ENCODE measurements around the gene EARS2.

Gene EARS2

DNA sequence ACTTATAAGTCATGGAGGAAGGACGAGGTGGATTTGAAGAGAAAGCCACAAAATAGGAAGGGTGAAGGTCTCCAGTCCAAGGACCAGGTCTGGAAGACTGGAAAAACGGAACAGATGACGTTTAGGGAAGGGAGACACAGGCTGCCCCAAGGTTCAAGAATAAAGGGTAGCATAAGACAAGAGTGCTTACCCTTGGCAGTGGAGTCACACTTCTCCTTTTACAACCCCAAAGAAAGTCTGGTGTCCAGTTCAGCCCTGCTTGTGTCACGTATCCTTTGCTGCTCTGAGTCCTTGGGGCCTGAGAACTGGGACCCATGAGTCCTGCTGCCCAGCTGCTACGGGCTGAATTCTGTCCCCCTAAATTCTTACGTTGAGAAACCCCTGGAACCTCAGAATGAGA is 33.8 kb downstream of the EARS2 start:
- H3K27ac ChIP-seq = no peak overlapping the region
- H3K27me3 ChIP-seq (replicated peaks) = no peaks in the 10 kb centered on the region
- peaks cover 38% of the 10 kb centered on the region for H3K36me3 ChIP-seq (replicated peaks)
- DNase-seq = no peak
- no peak overlapping the region for H3K4me3 ChIP-seq (ENCODE audit: low read depth, low read length)
- in situ Hi-C loops (cut with HindIII; ENCODE audit: low pct_ligation_motif_present, low sequenced_read_pairs) = no loop called here
- TF ChIP-seq, protein P1, sequence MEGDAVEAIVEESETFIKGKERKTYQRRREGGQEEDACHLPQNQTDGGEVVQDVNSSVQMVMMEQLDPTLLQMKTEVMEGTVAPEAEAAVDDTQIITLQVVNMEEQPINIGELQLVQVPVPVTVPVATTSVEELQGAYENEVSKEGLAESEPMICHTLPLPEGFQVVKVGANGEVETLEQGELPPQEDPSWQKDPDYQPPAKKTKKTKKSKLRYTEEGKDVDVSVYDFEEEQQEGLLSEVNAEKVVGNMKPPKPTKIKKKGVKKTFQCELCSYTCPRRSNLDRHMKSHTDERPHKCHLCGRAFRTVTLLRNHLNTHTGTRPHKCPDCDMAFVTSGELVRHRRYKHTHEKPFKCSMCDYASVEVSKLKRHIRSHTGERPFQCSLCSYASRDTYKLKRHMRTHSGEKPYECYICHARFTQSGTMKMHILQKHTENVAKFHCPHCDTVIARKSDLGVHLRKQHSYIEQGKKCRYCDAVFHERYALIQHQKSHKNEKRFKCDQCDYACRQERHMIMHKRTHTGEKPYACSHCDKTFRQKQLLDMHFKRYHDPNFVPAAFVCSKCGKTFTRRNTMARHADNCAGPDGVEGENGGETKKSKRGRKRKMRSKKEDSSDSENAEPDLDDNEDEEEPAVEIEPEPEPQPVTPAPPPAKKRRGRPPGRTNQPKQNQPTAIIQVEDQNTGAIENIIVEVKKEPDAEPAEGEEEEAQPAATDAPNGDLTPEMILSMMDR (IDR thresholded peaks at IDR 0.05; ENCODE audit: low read depth, low read length, missing control alignments) = no peak

DNA sequence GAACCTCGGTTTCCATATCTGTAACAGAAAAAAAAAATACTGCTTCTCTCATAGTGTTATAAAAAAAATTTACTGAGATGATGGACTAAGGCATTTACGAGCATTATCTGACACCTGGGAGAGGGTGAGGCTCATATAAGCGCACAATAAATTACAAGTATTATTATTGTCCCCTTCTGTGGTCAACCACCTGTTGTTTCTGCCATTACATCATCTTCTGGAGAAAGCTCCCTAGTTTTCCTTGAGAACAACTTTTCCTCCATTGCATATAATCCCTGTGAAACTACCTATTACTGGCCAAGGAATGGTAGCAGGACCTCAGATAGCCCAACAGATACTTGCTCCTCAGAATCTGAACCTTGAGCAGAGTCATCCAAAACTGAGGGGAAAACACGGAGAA is 35.2 kb downstream of the EARS2 start:
- TF ChIP-seq, protein P1 (IDR thresholded peaks at IDR 0.05; ENCODE audit: low read depth, low read length, missing control alignments) = no peak
- Histone ChIP-seq H3K4me3 (ENCODE audit: low read depth, low read length) (no peak overlapping the region), H3K27me3 (replicated peaks) (no peaks in the 10 kb centered on the region), H3K27ac (no peak overlapping the region), H3K36me3 (replicated peaks) (peaks cover 28% of the 10 kb centered on the region)
- DNase-seq = no peak
- in situ Hi-C loops (cut with HindIII; ENCODE audit: low pct_ligation_motif_present, low sequenced_read_pairs) = no loop called here

DNA sequence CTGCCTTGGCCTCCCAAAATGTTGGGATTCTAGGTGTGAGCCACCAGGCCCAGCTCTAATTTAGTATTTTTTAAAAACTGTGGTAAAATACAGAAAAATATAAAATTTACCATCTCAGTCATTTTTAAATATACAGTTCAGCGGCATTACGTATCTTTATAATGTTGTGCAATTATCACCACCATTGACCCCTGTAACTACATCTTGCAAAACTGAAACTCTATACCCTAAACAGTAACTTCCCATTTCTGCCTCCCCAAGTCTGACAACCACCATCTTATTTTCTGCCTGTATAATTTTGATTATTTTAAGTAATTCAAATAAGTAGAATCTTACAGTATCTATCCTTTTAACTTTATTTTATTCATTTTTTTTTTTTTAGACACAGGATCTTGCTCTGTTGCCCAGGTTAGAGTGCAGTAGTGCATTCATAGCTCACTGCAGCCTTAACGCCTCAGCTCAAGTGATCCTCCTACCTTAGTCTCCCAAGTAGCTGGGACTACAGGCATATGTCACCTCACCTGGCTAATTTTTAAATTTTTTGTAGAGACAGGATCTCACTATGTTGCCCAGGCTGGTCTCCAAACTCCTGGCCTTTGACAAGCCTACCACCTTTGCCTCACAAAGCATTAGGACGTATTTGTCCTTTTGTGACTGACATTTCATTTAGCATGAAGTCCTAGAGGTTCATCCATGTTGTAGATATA is 36.0 kb downstream of the EARS2 start:
- TF ChIP-seq, protein P1 (IDR thresholded peaks at IDR 0.05; ENCODE audit: low read depth, low read length, missing control alignments) = no peak
- Histone ChIP-seq H3K27me3 (replicated peaks) (no peaks in the 10 kb centered on the region), H3K27ac (no peak overlapping the region), H3K4me3 (ENCODE audit: low read depth, low read length) (no peak overlapping the region), H3K36me3 (replicated peaks) (peaks cover 28% of the 10 kb centered on the region)
- no peak for DNase-seq
- in situ Hi-C loops (cut with HindIII; ENCODE audit: low pct_ligation_motif_present, low sequenced_read_pairs) = no loop called here

DNA sequence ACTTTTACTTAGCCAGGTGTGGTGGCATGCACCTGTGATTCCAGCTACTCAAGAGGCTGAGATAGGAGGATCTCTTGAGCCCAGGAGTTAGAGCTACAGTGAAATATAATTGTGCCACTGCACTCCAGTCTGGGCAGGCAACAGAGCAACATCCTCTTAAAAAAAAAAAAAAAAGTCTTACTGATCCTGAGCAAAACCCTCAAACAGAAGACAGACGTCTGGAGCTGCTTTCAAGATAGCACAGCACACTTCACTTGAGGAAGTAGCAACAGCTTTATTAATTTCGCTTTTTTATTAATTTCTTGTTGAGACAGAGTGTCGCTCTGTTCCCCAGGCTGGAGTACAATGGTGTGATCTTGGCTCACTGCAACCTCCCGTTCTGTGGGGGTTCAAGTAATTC is 36.6 kb downstream of the EARS2 start:
- H3K27me3 ChIP-seq (replicated peaks) = no peaks in the 10 kb centered on the region
- in situ Hi-C loops (cut with HindIII; ENCODE audit: low pct_ligation_motif_present, low sequenced_read_pairs) = no loop called here
- TF ChIP-seq, protein P1 (IDR thresholded peaks at IDR 0.05; ENCODE audit: low read depth, low read length, missing control alignments) = no peak
- DNase-seq = no peak
- no peak overlapping the region for H3K27ac ChIP-seq
- H3K36me3 ChIP-seq (replicated peaks) = peaks cover 28% of the 10 kb centered on the region
- no peak overlapping the region for H3K4me3 ChIP-seq (ENCODE audit: low read depth, low read length)

DNA sequence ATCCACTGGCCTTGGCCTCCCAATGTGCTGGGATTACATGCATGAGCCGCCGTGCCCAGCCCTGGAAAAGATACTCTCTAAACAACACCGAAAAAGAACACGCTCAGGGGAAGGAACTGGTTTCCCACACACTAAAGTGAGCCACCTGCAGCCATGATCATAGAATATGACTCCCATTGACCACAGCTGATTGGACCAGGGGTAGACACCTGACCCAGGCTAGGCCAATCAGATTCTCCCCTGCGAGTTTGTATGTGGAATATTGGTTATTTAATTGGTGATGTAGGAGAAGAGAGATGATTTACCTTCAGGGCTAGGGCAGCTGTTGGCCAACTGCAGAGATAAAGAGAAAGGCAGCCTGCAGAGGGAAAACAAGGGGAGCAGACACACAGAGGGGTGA is 37.9 kb downstream of the EARS2 start:
- H3K4me3 ChIP-seq (ENCODE audit: low read depth, low read length) = no peak overlapping the region
- no peaks in the 10 kb centered on the region for H3K27me3 ChIP-seq (replicated peaks)
- no peak overlapping the region for H3K27ac ChIP-seq
- peaks cover 19% of the 10 kb centered on the region for H3K36me3 ChIP-seq (replicated peaks)
- in situ Hi-C loops (cut with HindIII; ENCODE audit: low pct_ligation_motif_present, low sequenced_read_pairs) = no loop called here
- no peak for DNase-seq
- TF ChIP-seq, protein P1 (IDR thresholded peaks at IDR 0.05; ENCODE audit: low read depth, low read length, missing control alignments) = no peak

DNA sequence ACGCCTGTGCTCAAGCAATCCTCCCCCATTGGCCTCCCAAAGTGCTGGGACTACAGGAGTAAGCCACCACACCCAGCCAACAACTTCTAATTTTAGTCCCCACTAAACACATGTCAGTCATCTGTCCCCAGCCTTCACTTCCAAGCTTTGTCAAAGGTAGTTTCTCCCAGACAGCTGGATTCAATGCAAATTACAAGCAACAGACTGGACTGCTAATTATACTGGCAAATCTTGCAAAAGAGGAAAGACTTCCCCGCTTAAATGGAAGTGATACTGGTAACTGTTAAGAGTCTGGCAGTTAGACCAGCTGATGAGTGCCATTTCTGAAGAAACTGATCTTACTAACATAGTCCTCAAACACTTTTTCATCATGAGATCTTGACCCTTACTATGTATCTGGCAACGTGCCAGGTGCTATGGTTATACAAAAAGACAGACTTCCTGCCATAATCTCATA is 38.7 kb downstream of the EARS2 start:
- no peak overlapping the region for H3K4me3 ChIP-seq (ENCODE audit: low read depth, low read length)
- H3K27me3 ChIP-seq (replicated peaks) = no peaks in the 10 kb centered on the region
- peak; percentile 12 for DNase-seq
- in situ Hi-C loops (cut with HindIII; ENCODE audit: low pct_ligation_motif_present, low sequenced_read_pairs) = no loop called here
- no peak overlapping the region for H3K27ac ChIP-seq
- TF ChIP-seq, protein P1 (IDR thresholded peaks at IDR 0.05; ENCODE audit: low read depth, low read length, missing control alignments) = no peak
- peaks cover 13% of the 10 kb centered on the region for H3K36me3 ChIP-seq (replicated peaks)
